Measurements from ENCODE around the gene MCEMP1. TPM values are rescaled to one million over a fixed set of nuclear protein-coding genes. Genes with fewer than 3 reads are reported as not detected.

MCEMP1 gene
- total RNA-seq, 1 experiment from 2014 or later: not detected

DNA sequence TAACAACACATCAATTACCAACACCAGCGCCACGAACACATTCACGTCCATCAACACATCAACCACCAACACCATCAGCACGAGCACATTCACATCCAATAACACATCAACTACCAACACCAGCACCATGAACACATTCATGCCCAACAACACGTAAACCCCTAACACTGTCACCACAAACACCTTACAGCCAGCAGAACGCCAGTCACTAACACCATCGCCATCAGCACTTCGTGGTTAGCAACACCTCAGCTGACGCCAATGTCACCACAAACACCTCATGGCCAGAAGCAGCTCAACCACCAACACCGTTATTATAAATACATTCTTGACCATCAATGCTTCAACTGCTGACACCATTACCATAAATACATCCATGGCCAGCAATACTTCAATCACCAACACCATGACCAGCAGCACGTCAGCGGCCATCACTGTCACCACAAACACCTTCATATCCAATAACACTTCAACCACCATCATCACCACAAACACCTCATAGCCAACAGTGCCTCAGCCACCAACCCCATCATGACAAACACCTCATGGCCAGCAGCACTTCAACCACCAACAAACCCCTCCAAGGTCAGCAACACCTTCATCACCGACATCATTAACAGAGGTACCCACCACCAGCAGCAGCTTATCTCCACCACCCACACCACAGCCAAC, 15.7 kb downstream of the MCEMP1 start:
- DNase-seq (ENCODE audit: extremely low read depth, low read depth): no peak

DNA sequence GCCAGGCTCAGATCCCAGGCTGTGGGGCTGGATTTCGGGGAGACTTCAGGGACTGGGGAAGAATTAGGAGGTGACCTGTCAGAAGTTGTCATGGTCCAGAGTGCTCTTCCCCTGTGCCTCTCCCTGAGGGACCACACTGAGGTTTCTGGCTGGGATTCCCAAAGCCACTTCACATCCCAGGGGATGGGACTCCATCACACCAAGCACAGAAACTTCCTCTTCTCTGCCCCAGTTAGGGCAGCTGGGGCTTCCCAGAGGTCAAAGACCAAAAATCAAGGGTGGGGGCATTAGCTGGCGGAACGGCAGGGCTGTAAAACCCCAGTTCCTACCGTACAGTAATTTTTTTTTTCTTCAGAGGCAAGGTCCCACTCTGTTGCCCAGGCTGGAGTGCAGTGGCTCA, 17.6 kb downstream of the MCEMP1 start:
- no peak for DNase-seq (ENCODE audit: extremely low read depth, low read depth)

GRCh38 chr19:7697721-7698287, 20.9 kb downstream of the MCEMP1 start:
- DNase-seq (ENCODE audit: extremely low read depth, low read depth): no peak

DNA sequence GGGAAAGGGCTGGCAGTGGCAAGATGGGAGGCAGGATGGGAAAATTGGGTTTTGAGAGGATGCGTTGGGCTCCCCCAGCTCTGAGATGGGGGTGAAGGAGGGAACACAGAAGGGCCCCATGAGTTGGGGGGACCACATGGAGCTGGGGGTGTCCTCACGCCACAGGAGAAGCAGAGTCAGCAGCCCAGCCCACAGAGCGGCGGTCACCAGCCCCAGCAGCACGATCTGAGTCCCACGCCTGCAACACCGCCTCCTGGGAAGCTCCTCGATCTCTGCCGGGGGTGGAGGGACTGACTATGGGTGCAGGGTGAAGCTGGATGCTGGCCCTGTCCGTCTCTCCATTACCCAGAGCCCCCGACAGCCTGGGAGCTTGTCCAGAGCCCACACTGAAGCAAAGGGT, 21.7 kb downstream of the MCEMP1 start:
- no peak for DNase-seq (ENCODE audit: extremely low read depth, low read depth)

DNA sequence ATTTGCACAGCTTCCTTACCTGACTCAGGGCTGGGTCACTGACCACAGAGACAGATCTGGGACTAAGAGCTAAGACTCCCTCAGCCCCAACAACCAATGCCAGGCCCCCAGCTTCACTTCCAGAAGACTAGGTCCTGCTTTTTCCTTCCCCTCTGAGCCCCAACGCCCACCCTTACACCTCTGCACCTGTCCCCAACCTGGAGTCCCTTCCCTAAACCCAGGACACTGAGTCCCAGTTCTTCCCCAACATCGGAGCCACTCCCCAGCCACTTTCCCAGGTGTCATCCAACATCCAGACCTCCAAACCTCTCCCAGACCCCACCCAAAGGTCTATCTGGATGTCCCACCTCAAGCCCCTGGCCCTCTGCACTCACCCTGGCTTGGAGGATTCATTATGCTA, 22.1 kb downstream of the MCEMP1 start:
- DNase-seq (ENCODE audit: extremely low read depth, low read depth): no peak

GRCh38 chr19:7699417-7700401, 22.8 kb downstream of the MCEMP1 start:
- DNase-seq (ENCODE audit: extremely low read depth, low read depth): no peak

DNA sequence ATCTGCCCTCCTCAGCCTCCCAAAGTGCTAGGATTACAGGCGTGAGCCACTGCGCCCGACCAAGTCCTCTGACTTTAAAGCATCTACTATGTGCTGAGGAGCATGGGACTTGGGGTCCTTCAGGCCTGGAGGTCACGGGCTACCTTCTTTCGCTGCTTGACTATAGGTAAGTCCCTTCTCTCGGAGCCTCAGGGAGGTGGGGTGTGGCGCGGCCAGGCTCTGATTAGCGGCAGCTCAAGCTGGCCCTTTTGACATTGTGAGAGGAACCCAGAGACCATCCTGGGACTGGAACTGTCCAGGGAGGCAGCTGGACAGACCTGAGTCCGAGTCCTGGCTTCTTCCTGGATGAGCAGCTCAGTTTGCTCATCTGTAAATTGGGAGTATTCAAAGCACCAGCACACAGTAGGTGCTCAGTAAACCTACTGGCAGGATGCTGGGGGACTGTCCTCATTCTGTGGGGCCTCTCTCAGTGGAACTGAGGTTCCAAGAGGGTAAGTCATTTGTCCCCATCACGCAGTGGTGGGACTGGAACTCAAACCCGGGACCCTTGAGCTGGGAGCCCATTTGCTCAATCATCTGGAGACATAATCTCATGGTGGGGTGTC, 24.3 kb downstream of the MCEMP1 start:
- DNase-seq (ENCODE audit: extremely low read depth, low read depth): no peak

DNA sequence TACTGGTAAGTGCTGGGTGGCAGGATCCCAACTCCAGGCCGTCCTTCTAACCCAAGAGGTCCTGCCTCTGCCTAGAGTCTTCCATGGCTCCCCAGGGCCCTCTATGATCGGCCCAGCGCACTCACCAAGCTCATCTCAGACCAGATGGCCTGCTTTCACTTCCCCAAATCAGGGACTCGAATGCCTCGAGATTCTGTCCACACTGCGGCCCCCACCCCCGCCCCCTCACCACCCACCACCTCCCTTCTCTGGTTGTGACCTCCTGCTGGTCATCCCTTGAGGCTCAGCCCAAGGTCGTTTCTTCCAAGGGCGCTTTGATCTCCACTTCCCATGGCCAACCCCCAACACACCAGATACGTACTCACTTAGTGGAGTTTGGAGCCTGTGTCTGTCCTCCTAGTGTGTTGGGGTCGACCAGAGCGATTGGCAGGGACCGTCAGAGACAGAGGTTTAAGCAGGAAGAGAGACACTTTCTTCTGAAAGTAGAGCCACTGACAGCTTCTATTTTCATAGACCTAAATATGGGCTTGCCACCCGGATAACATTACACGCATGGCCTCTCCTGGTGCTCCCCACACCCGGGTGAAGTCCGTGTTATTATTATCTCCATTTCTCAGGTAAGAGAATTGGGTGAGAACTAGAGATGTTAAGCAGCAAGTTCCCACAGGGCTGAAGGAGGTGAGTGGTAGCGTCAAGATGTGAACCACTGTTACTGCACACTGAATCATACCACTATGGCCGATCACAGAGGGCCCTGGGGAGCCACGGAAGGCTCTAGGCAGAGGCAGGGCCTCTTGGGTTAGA, 25.0 kb downstream of the MCEMP1 start, which contains the start of gene FCER2:
Gene FCER2 (minus strand): TSS at position 478 of the 804 bp plus-strand sequence. CDS start 2,371 bp downstream, outside the sequence.
- no peak for DNase-seq (ENCODE audit: extremely low read depth, low read depth)

DNA sequence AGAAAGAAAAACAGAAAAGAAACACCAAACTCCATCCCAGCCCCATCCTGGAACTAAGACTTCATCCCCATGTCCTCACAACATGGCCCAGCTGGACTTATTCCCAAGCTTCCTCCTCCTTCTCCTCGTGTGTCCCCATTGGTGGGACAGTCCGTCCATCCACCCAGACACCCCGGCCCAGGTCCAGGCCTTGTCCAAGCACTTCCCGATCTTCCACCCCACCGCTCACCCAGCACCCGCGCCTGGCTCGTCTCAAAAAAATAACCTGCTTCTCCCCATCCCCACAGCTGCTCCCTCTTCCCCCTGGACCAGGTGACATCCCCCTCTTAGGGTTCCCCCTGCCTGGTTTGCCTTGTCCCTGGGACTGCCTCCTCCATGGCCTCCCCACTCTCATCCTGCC, 26.4 kb downstream of the MCEMP1 start:
- no peak for DNase-seq (ENCODE audit: extremely low read depth, low read depth)

DNA sequence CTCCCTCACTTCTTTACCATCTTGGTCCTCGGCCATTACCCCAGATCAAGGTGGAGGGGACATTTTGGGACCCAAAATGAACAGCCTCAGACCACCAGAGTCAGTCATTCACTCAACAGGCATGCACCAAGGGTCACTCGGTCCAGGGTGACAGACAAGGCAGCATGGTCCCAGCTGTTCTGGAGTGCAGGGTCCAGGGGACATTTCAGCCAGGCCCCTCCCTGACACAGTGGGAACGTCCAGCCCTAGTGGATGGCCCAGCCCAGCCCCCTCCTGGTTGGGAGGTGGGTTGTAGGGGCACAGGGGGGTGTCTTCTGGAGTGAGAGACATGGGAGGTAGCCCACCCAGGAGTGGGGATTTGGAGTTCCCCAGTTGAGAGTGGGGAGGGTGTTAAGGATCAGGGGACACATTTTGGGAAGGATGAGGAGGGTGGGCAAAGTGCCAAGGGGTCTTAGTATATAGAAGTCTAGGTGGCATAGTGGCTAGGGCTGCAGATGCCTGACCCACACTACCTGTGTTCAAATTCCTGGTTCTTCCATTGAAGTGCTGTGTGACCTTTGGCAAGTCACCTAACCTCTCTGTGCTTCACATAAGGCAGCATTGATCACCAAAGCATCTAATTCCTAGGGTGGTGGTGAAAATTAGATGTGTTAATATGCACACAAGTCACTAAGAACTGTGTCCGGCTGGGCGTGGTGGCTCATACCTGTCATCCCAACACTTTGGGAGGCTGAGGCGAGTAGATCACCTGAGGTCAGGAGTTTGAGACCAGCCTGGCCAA, 27.6 kb downstream of the MCEMP1 start:
- no peak for DNase-seq (ENCODE audit: extremely low read depth, low read depth)

DNA sequence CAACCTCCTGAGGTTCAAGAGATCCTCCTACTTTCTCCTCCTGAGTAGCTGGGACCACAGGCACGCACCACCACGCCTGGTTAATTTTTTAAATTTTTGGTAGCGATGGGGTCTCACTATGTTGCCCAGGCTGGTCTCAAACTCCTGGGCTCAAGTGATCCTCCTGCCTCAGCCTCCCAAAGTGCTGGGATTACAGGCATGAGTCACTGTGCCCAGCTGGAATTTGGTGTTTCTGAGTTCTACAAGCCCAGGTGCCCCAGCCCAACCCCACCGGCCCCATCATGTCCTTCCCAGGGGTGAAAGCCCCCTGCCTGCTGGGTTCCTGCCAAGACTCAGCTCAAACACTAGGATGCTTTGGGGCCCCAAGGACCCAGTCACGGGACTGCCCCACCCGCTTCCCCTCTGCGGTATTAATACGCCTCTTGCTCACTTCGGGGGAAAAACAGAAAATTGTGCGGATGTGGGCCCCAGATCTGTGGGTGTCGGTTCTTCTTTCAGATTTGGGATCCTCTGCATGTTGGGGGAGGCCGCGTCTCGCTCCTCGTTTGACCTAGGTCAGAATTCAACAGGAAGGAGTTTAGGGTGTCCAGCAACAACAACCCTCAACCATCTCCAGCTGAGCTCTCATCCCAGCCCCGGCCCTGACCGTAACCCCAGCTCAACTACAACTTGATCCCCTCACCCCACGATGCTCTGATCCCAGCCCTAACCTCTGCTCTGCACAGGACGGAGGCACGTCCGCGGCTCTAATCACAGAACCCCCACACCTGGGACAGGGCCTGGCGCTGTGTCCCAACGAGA, 28.7 kb downstream of the MCEMP1 start:
- DNase-seq (ENCODE audit: extremely low read depth, low read depth): no peak

DNA sequence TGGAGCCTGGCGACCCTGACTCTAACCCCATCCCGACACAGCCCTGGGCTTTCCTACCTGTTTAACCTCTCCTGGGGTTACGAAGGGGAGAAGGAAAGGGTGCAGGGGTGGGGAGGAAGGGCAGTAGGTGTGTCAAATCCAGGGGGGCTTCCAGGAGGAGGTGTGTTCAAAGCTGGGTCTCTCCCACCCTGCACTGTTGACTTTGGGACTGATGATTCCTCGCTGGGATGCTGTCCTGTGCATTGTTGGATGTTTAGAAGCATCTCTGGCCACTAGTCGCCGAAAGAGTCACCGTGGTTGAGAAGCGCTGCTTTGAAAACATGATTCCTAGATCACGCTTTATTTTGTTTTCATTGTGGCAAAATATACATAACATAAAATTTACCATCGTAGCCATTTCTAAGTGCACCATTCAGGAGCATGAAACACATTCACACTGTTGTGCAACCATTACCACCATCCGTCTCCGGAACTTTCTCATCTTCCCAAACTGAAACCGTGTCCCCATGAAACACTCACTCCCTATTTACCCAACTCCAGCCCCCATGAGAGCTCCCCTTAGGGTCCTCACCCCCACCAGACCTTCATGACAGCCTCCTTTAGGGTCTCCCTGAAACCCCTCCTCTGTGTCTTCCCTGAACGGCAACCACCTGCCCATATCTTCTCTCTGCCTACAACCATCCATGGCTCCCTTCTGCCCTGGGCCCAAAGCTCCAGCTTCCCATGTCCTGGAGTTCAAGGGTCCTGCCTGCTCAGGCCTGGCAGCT, 29.5 kb downstream of the MCEMP1 start:
- no peak for DNase-seq (ENCODE audit: extremely low read depth, low read depth)

DNA sequence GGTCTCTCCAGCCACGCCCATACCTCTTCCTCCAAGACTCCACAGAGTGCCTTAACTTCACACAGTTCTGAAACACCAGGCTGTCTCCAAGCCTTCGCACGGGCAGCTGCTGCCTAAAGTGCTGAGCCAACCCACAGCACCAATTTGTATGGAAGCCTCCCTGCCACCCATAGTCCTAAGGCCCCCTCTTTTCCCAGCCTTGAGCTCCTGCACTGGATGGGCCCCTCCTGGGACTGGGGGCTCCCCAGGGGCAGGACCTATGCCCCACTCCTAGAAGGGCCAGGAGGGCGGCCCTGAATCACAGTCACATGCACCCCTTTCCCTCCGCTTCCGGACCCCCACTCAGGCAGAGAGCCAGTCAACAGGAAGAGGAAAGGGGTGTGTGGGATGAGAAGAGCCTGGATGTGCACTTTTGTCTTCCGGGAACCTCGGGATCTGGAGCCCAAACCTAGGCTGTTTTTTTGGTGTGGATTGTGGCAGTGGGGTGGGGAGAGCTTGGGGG, 30.1 kb downstream of the MCEMP1 start:
- no peak for DNase-seq (ENCODE audit: extremely low read depth, low read depth)

- no peak for DNase-seq (ENCODE audit: extremely low read depth, low read depth)
These were observed 33.1 kb downstream of the MCEMP1 start for GRCh38 chr19:7709932-7710460.

DNA sequence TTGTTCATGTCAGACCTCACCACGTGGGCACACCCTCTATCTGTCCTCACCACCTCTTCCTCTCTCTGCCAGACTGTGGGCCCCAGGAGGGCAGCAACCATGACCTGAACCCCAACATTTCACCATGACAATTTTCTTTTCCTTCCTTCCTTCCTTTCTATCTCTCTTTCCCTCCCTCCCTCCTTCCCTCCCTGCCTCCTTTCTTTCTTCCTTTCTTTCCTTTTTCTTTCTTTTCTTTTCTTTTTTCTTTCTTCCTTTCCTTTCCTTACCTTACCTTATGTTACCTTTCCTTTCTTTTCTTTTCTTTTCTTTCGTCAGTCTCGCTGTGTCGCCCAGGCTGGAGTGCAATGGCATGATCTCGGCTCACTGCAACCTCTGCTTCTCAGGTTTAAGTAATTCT, 33.7 kb downstream of the MCEMP1 start:
- no peak for DNase-seq (ENCODE audit: extremely low read depth, low read depth)

DNA sequence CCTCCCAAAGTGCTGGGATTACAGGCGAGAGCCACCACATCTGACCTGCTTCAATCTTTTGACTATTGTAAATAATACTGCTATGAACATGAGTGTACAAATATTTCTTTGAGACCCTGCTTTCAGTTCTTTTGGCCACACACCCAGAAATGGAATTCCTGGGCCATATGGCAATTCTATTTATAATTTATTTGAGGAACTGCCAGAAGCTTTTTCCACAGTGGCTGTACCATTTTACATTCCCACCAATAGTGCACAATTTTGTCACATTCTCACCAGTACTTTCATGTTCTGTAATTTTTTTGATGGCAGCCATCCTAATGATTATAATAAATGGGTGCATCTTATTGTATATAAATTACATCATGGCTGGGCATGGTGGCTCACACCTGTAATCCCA, 38.8 kb downstream of the MCEMP1 start:
- no peak for DNase-seq (ENCODE audit: extremely low read depth, low read depth)

DNA sequence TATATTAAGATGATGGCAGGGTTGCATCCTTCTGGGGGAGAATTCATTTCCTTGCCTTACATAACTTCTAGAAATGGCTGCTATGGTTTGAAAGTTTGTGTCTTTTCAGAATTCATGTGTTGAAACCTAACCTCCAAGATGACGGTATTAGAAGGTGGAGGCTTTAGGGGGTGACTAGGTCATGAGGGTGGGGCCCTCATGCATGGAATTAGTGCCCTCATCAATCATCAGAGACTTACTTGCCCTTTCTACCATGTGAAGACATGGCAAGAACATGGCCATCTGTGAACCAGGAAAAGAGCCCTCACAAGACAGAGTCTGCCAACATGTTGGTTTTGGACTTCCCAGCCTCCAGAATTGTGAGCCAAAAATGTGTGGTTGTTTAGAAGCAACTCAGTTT, 39.9 kb downstream of the MCEMP1 start:
- DNase-seq (ENCODE audit: extremely low read depth, low read depth): no peak
